Effector memory CD4-positive, alpha-beta T cell (primary cell): Measurements from ENCODE around the gene ATP10A.

Source experiments
- DNase-seq, 3 donors: peaks; one replicate each; pipeline ENCODE4 v3.0.0-alpha.2; 2020
- H3K27ac ChIP-seq: 2 replicates; pipeline ENCODE4 v1.7.0; 2013; ENCODE audit warnings: mild to moderate bottlenecking, low read length, moderate library complexity; ENCODE audit not compliant: insufficient read depth, poor library complexity, severe bottlenecking
- H3K27me3 ChIP-seq: replicated peaks from 2 replicates; pipeline ENCODE4 v1.7.0; 2013; ENCODE audit warnings: mild to moderate bottlenecking, low read length; ENCODE audit not compliant: insufficient read depth, control insufficient read depth, poor library complexity, severe bottlenecking
- H3K36me3 ChIP-seq: 2 replicates; pipeline ENCODE4 v1.7.0; 2013; ENCODE audit warnings: mild to moderate bottlenecking, low read length, moderate library complexity; ENCODE audit not compliant: control insufficient read depth, insufficient read depth
- H3K4me1 ChIP-seq: 2 replicates; pipeline ENCODE4 v1.7.0; 2013; ENCODE audit warnings: low read length, mild to moderate bottlenecking; ENCODE audit not compliant: control insufficient read depth, insufficient read depth, poor library complexity, severe bottlenecking
- H3K4me3 ChIP-seq: 2 replicates; pipeline ENCODE4 v1.7.0; 2013; ENCODE audit warnings: low read length, low read depth, mild to moderate bottlenecking; ENCODE audit not compliant: insufficient read depth, poor library complexity, severe bottlenecking
- H3K9me3 ChIP-seq: 2 replicates; pipeline ENCODE4 v1.7.0; 2013; ENCODE audit warnings: mild to moderate bottlenecking, low read length, moderate library complexity; ENCODE audit not compliant: control insufficient read depth

The ATP10A gene

GRCh38 chr15:25735550-25736384, 127.4 kb downstream of the ATP10A start:
- H3K4me3 ChIP-seq = no peak overlapping the region
- H3K36me3 ChIP-seq = peaks cover 17% of the 10 kb centered on the region
- DNase-seq = no peak

GRCh38 chr15:25734680-25735355, 128.3 kb downstream of the ATP10A start:
- peaks cover 4% of the 10 kb centered on the region for H3K4me1 ChIP-seq
- DNase-seq = no peak
- H3K27me3 ChIP-seq = no peaks in the 10 kb centered on the region
- H3K9me3 ChIP-seq = no peaks in the 10 kb centered on the region
- H3K27ac ChIP-seq = no peak overlapping the region
- no peak overlapping the region for H3K4me3 ChIP-seq
- peaks cover 17% of the 10 kb centered on the region for H3K36me3 ChIP-seq

More at GRCh38 chr15:25735550-25736384, 127.4 kb downstream of the ATP10A start:
- H3K27ac ChIP-seq = no peak overlapping the region
- no peaks in the 10 kb centered on the region for H3K9me3 ChIP-seq
- H3K4me1 ChIP-seq = peaks cover 4% of the 10 kb centered on the region
- no peaks in the 10 kb centered on the region for H3K27me3 ChIP-seq

- Histone ChIP-seq H3K27ac (no peak overlapping the region), H3K27me3 (no peaks in the 10 kb centered on the region), H3K9me3 (no peaks in the 10 kb centered on the region), H3K36me3 (peaks cover 17% of the 10 kb centered on the region), H3K4me1 (no peaks in the 10 kb centered on the region), H3K4me3 (no peak overlapping the region)
- no peak for DNase-seq
Measured at GRCh38 chr15:25733856-25734679, 129.1 kb downstream of the ATP10A start.

- Histone ChIP-seq H3K36me3 (peaks cover 17% of the 10 kb centered on the region), H3K4me3 (no peak overlapping the region), H3K27me3 (no peaks in the 10 kb centered on the region), H3K4me1 (no peaks in the 10 kb centered on the region), H3K9me3 (no peaks in the 10 kb centered on the region), H3K27ac (no peak overlapping the region)
- no peak for DNase-seq
Measured at GRCh38 chr15:25733036-25733855, 129.9 kb downstream of the ATP10A start.

GRCh38 chr15:25732191-25732590, 130.9 kb downstream of the ATP10A start:
- Histone ChIP-seq H3K27ac (no peak overlapping the region), H3K27me3 (no peaks in the 10 kb centered on the region), H3K36me3 (peaks cover 17% of the 10 kb centered on the region), H3K4me3 (no peak overlapping the region), H3K4me1 (no peaks in the 10 kb centered on the region), H3K9me3 (no peaks in the 10 kb centered on the region)
- no peak for DNase-seq

- Histone ChIP-seq H3K4me3 (no peak overlapping the region), H3K36me3 (peaks cover 17% of the 10 kb centered on the region), H3K27ac (no peak overlapping the region), H3K27me3 (no peaks in the 10 kb centered on the region), H3K9me3 (no peaks in the 10 kb centered on the region), H3K4me1 (no peaks in the 10 kb centered on the region)
- no peak for DNase-seq
Measured at GRCh38 chr15:25731411-25731810, 131.7 kb downstream of the ATP10A start.

- DNase-seq = no peak
- Histone ChIP-seq H3K9me3 (no peaks in the 10 kb centered on the region), H3K27ac (no peak overlapping the region), H3K27me3 (no peaks in the 10 kb centered on the region), H3K4me1 (no peaks in the 10 kb centered on the region), H3K4me3 (no peak overlapping the region), H3K36me3 (peaks cover 17% of the 10 kb centered on the region)
Measured at GRCh38 chr15:25730918-25731317, 132.2 kb downstream of the ATP10A start.

- no peaks in the 10 kb centered on the region for H3K9me3 ChIP-seq
- DNase-seq = no peak
Measured at GRCh38 chr15:25728816-25729215, 134.3 kb downstream of the ATP10A start.

GRCh38 chr15:25727867-25728600, 135.1 kb downstream of the ATP10A start:
- no peak for DNase-seq
- Histone ChIP-seq H3K4me1 (no peaks in the 10 kb centered on the region), H3K27ac (no peak overlapping the region), H3K27me3 (no peaks in the 10 kb centered on the region), H3K9me3 (no peaks in the 10 kb centered on the region), H3K4me3 (no peak overlapping the region), H3K36me3 (no peaks in the 10 kb centered on the region)

More at GRCh38 chr15:25728816-25729215, 134.3 kb downstream of the ATP10A start:
- no peaks in the 10 kb centered on the region for H3K36me3 ChIP-seq
- no peaks in the 10 kb centered on the region for H3K27me3 ChIP-seq
- no peak overlapping the region for H3K4me3 ChIP-seq
- H3K4me1 ChIP-seq = no peaks in the 10 kb centered on the region
- no peak overlapping the region for H3K27ac ChIP-seq
